NCI-H526 (cell line): ENCODE measurements around the gene PALS2.

Experiments used
- DNase-seq, 2 experiments: peaks; one replicate each; lab custom pipeline; 2025; lab: John Stamatoyannopoulos, UW

Gene PALS2

GRCh38 chr7:24591152-24591551, 17.9 kb downstream of the PALS2 start:
- no peak for DNase-seq

- DNase-seq, result no peak
Observed at GRCh38 chr7:24595671-24596418, 22.6 kb downstream of the PALS2 start.

- DNase-seq, result no peak
Observed at GRCh38 chr7:24597014-24597413, 23.8 kb downstream of the PALS2 start.

- no peak for DNase-seq
Observed at GRCh38 chr7:24601600-24601999, 28.3 kb downstream of the PALS2 start.

GRCh38 chr7:24602860-24603456, 29.7 kb downstream of the PALS2 start:
- DNase-seq, result no peak

GRCh38 chr7:24604630-24605029, 31.4 kb downstream of the PALS2 start:
- no peak for DNase-seq

GRCh38 chr7:24608504-24608903, 35.3 kb downstream of the PALS2 start:
- DNase-seq, result no peak

- DNase-seq, result no peak
Observed at GRCh38 chr7:24609059-24609458, 35.8 kb downstream of the PALS2 start.

- no peak for DNase-seq
Observed at GRCh38 chr7:24609570-24609969, 36.3 kb downstream of the PALS2 start.

GRCh38 chr7:24611130-24611529, 37.9 kb downstream of the PALS2 start:
- no peak for DNase-seq

- DNase-seq, result no peak
Observed at GRCh38 chr7:24617957-24618616, 44.8 kb downstream of the PALS2 start.

- no peak for DNase-seq
Observed at GRCh38 chr7:24619978-24620377, 46.7 kb downstream of the PALS2 start.

- no peak for DNase-seq
Observed at GRCh38 chr7:24622646-24623182, 49.5 kb downstream of the PALS2 start.
